H1 (cell line): ENCODE data around the gene FBN3. TPM values are rescaled to one million over a fixed set of nuclear protein-coding genes. Genes with fewer than 3 reads are reported as not detected.
A peak's percentile ranks its signal among the peaks of the same experiment; 100 is the strongest.

ENCODE experiments used
- EP300 ChIP-seq, 2 experiments: IDR thresholded peaks; 1 replicate in 1 of 2; 2 replicates in 1 of 2; pipeline ENCODE4 v1.6.1; 2011 to 2012; ENCODE audit warnings: low read depth in 2 of 2, low read length in 2 of 2, mild to moderate bottlenecking in 2 of 2, borderline replicate concordance in 1 of 2, inconsistent platforms in 1 of 2, moderate library complexity in 1 of 2
- polyA plus RNA-seq, 7 experiments: library from polyadenylated mRNA; depleted of rRNA in 3 of 7; stranded (reverse) in 5 of 7; unstranded in 2 of 7; fragments of >200 nt in 5 of 7; fragments of 200-250 nt in 2 of 7; gene quantifications; 1 replicate in 5 of 7; 2 replicates in 1 of 7; 4 replicates in 1 of 7; pipeline versions ENCODE4 v1.2.1 to v1.2.3, GENCODE V29; 2011 to 2013; ENCODE audit warnings: missing spikeins in 2 of 7, mixed read lengths in 2 of 7
- total RNA-seq: library from RNA; stranded (reverse); fragmentation: NEBNext Ultra II Directional; extraction: Animal tissue kit (Norgen Biotek cat#: 25700); gene quantifications from 2 replicates; pipeline ENCODE4 v1.2.1, GENCODE V29; 2021

The FBN3 gene
- total and polyA plus RNA-seq, 2 of the 8 experiments (the other 6 are each of a cell fraction or from before 2014, with no cell fraction given), result 37.1 to 38.7 TPM

DNA sequence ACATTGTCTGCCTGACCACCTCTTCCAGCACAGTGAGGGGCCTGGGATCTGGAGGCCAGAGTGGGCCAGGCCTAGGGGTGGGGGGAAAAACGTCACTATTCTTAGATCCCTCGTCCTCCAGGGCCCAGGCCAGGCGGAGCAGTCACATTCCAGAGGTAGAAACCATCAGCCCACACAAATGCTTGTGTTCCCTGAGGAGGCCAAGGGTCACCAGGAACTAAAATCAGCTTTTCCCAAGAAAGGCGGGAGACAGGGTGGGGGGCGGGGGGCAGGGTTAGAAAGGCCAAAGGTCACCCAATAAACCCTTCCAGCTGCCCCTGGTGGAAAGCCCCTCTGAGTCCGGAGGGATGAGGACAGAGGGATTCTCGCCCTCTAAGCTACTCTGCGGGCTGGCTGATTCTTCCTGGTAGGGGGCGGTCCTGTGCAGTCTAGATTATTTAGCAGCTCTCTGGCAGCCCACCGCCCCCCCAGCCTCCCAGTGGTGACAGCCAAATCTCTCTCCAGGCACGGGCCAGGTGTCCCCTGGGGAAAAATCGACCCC, 120.4 kb downstream of the FBN3 start (continued):
- 0 out of 3 replicates have a peak, but pooled peaks of 1 of the 2 experiments have one; percentile 47 for TF ChIP-seq EP300 (IDR thresholded peaks at IDR 0.05; ENCODE audit: borderline replicate concordance in 1 of 2, low read depth in 2 of 2, low read length in 2 of 2)
